NCI-H1092 treated with DMSO at 0.1 percent for 48 hours (cell line): ENCODE data around the gene CANX.

Experiments used
- DNase-seq: peaks from one replicate; lab custom pipeline; 2025; lab: John Stamatoyannopoulos, UW

CANX gene

DNA sequence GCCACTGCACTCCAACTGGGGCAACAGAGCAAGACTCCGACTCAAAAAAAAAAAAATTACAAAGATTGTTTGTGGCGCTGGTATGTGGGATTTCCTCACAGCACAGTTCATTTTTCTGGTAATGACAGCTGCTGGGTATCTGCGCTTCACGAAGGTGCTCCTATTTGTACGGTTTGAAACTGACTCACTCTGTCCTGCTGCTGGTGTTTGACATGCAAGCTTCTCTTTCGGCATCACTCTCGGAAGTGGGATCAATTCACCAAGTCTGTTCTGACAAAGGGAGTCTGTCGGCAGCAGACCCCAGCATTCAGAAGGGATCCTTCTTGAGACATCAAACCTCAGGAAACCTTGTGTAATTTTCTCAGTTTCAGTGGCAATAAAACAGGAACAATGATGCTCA lies 60.2 kb downstream of the CANX start:
- no peak for DNase-seq

DNA sequence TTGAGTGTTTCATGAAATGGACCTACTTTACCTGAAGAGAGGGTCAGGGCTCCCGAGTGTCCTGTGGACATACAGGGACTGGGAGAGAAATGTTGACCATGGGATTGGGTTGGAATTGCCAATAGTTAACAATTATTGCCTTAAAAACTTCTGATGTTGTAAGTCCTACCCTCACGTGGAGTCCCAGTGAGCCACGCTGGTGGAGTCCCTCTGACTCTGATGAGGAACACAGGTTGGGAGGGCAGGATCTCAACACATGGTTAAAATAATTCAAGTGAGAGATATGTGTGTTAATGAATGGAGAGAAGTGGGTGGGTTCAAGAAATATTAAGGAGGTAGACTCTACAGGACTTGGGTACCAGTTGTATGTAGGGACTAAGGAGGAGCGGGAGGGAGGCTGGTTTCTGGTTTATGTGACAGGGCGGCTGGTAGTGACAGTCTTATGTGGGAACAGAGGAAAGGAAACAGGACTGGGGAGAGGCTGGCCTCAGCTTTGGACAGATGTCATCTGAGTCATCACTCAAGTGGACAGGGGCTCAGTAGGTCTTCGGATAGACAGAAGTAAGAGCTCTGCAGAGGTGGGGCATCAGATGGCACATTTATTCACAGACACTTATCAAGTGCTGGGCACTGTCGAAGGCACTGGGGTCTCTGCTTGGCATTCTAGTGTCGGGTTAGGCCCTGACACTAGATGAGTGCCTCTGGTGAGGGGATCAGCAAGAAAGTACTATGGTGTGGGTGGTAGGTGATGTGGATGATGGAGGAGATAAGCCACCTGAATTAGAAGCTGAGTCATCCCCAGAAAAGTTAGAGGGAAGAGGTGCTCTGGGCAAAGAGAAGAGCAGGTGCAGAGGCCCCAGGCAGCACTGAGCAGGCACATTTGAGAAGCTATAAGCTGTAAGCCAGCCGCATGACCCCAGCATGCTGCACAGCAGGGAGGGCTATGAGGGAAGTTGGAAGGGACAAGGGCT lies 61.1 kb downstream of the CANX start:
- no peak for DNase-seq

DNA sequence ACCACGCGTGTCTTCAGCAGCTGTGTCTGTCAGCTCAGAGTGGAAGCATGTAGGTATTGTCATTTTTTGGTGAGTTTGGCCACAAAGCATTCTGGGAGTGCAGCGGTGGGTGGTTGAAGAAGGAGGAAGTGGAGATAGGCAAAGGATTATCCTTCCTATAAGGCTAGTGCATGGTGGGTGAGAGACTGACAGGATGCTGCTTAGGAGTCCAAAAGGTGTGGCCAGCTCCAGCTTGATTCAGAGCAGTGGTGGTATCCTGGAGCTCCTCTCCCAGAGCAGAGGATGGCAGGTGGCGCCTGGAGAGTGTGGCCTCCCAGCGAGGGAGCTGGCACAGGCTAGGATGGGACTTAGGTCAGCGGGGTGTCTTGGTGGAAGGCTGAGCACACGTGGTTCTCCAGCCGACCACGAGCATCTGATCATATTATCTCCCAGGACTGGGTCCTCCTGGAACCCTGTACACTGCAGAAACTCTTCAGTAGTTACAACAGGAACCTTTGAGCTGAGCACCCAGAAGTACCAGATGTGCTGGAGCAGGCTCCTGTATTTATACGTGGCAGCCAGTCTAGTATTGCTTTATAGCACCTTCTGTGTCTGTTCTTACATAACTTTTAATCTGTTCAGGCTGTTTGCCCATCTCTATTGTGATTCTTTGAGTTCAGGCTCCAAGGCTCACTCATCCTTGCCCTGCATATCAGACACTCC lies 63.5 kb downstream of the CANX start:
- DNase-seq, result peak; percentile 26

- DNase-seq, result no peak
Observed at GRCh38 chr5:179762781-179763176, 64.0 kb downstream of the CANX start.

- peak; percentile 0 for DNase-seq
Observed at GRCh38 chr5:179763215-179763945, 64.6 kb downstream of the CANX start.

- no peak for DNase-seq
Observed at GRCh38 chr5:179764056-179764455, 65.3 kb downstream of the CANX start.

DNA sequence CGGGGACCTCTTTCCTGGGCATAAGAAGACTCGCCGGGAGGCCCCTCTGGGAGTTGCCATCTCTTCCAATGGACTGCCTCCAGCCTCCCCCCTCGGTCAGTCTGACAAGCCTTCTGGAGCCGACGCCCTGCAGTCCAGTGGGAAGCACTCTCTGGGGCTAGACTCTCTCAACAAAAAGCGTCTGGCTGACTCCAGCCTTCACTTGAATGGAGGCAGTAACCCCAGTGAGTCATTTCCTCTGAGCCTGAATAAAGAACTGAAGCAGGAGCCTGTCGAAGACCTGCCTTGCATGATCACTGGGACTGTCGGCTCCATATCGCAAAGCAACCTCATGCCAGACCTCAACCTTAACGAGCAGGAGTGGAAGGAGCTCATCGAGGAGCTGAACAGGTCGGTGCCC lies 66.6 kb downstream of the CANX start:
- DNase-seq, result no peak

- DNase-seq, result no peak
Observed at GRCh38 chr5:179766021-179766725, 67.4 kb downstream of the CANX start.

GRCh38 chr5:179766726-179767455 lies 68.1 kb downstream of the CANX start:
- no peak for DNase-seq

DNA sequence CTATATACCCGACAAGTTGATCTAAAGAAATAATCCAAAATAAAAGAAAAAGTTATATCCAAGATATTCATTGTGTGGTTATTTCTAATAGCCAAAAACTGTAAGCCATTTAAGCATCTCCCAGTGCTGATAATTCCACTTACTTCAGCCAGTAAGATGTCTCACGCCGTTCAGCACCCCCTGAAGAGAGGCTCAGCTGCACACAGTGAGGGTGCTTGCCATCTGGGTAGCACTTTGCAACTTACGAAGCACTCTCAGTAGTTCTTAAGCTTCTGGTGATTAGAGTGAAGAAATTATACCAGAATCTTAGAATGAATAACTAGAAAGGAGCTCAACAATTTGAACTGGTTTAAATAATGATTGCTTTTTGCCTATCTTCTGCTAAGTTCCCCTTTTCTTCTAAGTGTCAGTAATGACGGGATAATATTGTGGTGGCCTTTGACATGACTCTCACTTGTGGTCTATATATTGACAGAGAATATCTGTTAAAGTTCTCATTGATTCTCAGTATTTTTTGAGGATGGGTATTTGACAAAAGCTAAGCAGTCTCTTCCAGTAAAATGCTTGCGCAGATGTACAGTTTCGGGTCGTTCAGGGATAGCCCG lies 68.8 kb downstream of the CANX start:
- no peak for DNase-seq

- no peak for DNase-seq
Observed at GRCh38 chr5:179768326-179769085, 69.7 kb downstream of the CANX start.

- no peak for DNase-seq
Observed at GRCh38 chr5:179769271-179769670, 70.5 kb downstream of the CANX start.

DNA sequence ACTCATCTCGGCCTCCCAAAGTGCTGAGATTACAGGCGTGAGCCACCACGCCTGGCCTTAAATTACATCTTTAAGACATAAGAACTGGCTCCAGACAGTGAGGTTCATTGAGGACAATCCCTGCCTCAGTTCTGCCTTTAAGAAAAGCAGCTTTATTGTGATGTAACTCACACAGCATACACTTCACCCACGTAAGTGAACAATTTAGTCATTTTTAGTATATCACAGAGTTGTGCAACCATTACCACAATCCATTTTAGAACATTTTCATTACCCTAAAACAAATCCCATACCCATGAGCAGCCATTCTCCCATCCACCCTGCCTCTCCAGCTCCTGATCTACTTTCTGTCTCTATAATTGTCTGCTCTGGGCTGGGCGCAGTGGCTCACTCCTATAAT lies 71.0 kb downstream of the CANX start:
- DNase-seq, result no peak

DNA sequence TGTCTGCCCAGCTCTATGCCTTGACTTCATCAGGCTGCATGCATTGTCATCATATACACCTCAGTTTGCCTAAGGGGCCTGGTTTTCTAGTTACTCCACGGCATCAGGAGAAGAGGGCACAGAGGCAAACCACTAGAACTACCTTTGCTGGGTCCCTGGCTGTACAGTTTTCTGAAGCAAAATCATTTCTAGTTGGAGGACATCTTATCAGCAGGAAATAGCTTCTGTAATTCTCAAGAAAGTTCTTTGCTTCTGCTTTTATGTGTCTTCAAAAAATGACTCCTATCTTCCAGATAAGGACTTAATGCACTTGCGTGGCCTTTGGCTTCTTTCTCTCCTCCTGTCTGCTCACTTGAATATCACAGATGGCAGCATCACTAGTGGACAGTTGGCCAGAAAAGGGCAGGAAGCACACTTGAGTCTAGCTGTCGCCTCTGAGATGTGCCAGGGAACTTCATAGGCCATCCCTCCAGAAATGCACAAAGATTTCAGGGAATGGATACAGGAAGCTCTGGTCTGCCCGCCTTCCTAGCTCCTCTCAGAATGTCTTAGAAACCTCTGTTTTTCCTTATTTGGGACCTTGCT lies 72.6 kb downstream of the CANX start:
- no peak for DNase-seq

DNA sequence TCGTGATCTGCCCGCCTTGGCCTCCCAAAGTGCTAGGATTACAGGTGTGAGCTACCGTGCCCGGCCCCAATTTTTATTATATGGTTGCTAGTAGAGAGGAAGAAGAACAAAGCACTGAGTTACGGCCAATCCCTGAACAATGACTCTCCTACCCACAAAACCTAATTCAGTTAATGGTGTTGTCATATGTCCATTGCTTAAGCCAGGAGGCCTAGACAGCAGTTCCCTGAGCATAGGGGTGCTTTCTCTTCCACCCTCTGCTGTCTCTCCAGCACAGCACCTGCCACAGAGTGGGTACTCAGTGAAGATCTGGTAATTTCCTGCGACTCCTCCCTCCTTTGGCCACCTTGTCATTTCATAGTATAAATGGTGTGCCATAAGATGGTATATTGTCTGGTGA lies 73.6 kb downstream of the CANX start:
- DNase-seq, result no peak

- no peak for DNase-seq
Observed at GRCh38 chr5:179773686-179774040, 74.9 kb downstream of the CANX start.

- no peak for DNase-seq
Observed at GRCh38 chr5:179774442-179774841, 75.7 kb downstream of the CANX start.

- no peak for DNase-seq
Observed at GRCh38 chr5:179776411-179776938, 77.7 kb downstream of the CANX start.

DNA sequence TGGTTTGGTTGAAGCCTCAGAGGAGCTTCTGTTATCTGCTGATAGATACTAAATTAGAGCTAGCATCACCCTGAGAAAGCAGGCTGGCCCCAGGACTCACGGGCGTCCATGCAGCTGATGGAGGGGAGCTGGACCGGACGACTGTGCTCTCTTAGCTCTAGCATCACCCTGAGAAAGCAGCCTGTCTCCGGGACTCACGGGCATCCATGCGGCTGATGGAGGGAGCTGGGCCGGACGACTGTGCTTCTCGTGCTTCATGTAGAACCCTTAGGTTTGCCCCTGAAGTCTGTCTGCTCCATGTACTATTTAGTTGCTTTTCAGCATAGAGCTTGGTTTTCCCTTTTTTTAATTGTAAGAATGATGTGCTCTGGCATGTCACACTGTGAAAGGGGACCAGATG lies 78.7 kb downstream of the CANX start:
- no peak for DNase-seq

- no peak for DNase-seq
Observed at GRCh38 chr5:179777909-179778308, 79.1 kb downstream of the CANX start.
